ENCODE results near the gene TMEM72.
A peak's percentile ranks its signal among the peaks of the same experiment; 100 is the strongest.

DNA sequence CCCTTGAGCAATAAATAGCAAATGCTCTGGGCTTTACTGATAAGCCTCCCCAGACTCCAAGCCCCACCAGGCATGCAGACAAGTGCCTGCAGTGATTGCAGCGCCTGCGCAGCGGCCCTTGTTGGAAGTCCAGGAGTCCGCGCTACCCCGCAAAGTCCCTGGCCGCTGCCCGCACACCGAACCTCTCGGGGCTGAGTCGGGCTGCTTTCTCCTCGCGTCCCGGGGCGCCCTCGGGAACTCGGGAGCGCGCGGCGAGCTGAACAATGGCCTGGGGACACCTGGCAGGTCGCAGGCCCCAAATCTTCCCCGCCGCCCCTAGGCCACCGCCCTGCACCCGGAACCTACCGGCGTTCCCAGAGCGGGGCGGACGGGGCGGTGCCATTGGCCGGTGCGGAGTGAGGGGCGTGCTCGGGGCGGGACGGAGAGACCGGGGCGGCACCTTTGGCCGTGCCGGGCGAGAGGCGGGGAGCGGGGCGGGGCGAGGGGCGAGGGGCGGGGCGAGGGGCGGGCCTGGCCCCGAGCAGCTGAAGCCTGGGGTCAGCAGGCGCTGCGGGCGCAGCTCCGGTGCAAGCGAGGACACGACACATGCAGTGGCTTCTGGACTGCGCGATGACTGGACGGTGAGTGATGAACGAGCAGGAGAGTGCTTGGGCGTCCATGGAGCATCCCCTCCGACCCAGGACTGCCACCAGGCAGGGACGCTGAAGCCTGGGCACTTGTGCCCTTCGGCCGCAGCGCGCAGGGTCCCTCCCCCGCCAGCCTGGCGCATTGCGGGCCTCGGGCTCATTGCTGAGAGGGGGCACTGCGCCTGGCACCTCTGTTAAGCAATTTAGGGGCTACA is 48.3 kb downstream of the TMEM72 start, which contains the start of gene RASSF4:
- TF ChIP-seq POLR2A (IDR thresholded peaks at IDR 0.05; ENCODE audit: low read depth, low read length) (peak; percentile 74), POLR2AphosphoS5 (IDR thresholded peaks at IDR 0.05; ENCODE audit: low read depth, low read length) (peak; percentile 69; the same call in 1 of the 2 replicates), TAF1 (IDR thresholded peaks at IDR 0.05; ENCODE audit: low read depth, low read length) (no peak), PAX5 (IDR thresholded peaks at IDR 0.05; ENCODE audit: insufficient read depth, low read length, severe bottlenecking) (no peak)

Data from GM12891 (cell line).